Nephron progenitor cell (in vitro differentiated cells): ENCODE measurements around the gene HIPK2.

Source experiments
- DNase-seq: peaks from one replicate; pipeline ENCODE4 v3.0.0; 2021
- H3K27ac Mint-ChIP-seq: 2 replicates; pipeline ENCODE4 v1.8.0; 2021; ENCODE audit warnings: mild to moderate bottlenecking, moderate library complexity, mixed read lengths
- H3K27me3 Mint-ChIP-seq: 2 replicates; pipeline ENCODE4 v1.8.0; 2021; ENCODE audit warnings: mild to moderate bottlenecking, low read depth, mixed read lengths; ENCODE audit not compliant: poor library complexity
- H3K36me3 Mint-ChIP-seq: 2 replicates; pipeline ENCODE4 v1.8.0; 2021; ENCODE audit warnings: low read depth, mixed read lengths
- H3K4me1 Mint-ChIP-seq: 2 replicates; pipeline ENCODE4 v1.8.0; 2021; ENCODE audit warnings: mixed read lengths
- H3K4me3 Mint-ChIP-seq: 2 replicates; pipeline ENCODE4 v1.8.0; 2021; ENCODE audit warnings: mild to moderate bottlenecking, moderate library complexity, mixed read lengths
- H3K9me3 Mint-ChIP-seq: 2 replicates; pipeline ENCODE4 v1.8.0; 2021; ENCODE audit warnings: mild to moderate bottlenecking, moderate library complexity, mixed read lengths
- CTCF ChIP-seq: fragments of 200-600 bp; sonication (generic); IDR thresholded peaks from 2 replicates; pipeline ENCODE4 v1.5.0; 2021; ENCODE audit warnings: antibody characterized with exemption

Gene HIPK2

DNA sequence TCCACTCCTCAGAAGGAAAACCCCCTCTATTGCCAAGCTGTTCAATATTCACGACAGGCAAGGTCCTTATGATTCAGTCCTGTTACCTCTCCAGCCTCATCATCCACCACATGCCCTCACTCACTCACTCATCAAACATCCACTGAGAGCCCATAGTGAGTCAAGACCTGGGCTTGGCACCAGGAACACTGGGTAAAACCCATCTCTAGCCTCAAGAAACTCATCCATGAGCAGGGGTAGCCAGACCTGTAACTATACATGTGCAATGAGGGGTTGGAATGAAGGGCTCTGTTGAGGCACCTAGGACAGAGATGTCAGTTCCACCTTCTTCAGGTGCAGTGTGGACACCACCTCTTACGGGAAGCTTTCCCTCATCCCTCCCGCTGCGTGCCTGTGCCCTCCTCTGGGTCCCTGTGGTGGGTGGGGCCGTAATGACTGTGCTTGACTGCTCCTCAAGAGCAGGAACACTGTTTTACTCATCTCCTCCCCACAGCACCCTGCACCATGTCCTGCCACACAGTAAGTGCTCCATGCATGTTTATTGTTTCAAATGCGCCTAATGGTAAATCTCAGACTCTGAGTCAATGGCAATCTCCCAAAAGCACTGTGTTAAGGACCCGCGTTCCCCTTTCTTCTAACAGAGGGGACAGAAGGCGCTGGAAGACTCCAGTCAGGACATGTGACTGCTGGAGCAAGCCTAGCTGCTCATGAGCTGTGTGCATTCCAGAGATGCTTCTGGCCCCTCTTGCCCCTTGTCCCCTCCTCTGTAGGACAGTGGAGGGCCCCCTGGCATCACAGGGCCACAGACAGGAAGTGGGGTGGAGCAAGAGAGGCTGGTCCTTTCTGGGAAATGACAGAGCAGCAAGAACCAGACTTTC lies 95.4 kb downstream of the HIPK2 start:
- H3K4me3 Mint-ChIP-seq = no peak overlapping the region
- H3K27ac Mint-ChIP-seq = peak overlapping the region; percentile 55
- DNase-seq = no peak
- H3K9me3 Mint-ChIP-seq = peaks cover 48% of the 10 kb centered on the region
- H3K27me3 Mint-ChIP-seq = peaks cover 2% of the 10 kb centered on the region
- TF ChIP-seq CTCF = no peak
- H3K36me3 Mint-ChIP-seq = peaks cover 75% of the 10 kb centered on the region
- H3K4me1 Mint-ChIP-seq = peaks cover 43% of the 10 kb centered on the region

GRCh38 chr7:139681812-139682135 lies 96.0 kb downstream of the HIPK2 start:
- DNase-seq = no peak
- Mint-ChIP-seq H3K27me3 (peaks cover 2% of the 10 kb centered on the region), H3K27ac (peak overlapping the region; percentile 55), H3K4me3 (no peak overlapping the region), H3K9me3 (peaks cover 49% of the 10 kb centered on the region), H3K36me3 (peaks cover 73% of the 10 kb centered on the region), H3K4me1 (peaks cover 43% of the 10 kb centered on the region)
- no peak for TF ChIP-seq CTCF

- TF ChIP-seq CTCF = no peak
- Mint-ChIP-seq H3K27ac (peak overlapping the region; percentile 55), H3K4me1 (peaks cover 43% of the 10 kb centered on the region)
These were observed 96.4 kb downstream of the HIPK2 start for GRCh38 chr7:139681463-139681755.

DNA sequence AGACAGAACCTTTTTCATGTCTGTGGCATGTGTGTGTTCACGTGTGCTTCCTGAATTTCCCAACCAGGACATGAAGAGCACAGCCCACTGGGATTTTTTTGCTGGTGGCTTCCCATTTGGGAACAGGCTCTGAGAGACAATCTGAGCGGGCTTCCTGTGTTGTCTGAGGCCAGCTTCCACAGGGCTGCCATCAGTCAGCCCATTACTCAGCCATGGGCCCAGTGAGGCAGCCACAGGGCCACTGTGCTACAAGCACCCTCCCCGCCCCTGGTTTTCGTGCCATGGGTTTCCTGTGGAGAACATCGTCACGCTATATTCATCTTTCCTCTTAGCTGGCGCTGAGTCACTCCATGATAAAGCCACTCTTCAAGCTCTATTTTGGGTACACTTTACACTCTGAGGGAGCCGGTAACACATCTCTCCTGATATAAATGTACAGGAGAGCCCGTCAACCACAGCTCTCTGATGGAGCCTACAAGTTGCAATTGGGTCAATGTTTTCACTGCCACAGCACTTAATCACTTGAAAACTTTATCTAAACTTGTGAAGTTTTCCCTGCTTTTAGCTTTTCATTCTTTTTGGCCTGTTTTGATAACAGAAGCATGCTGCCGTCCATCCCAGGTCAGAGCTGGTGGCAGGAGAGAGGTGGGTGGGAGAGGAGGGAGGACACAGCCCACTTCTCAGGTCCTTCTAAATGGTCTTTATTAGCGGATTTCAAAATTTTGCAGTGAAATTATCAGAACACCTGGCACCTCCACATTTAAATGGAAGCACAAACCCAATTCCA lies 96.9 kb downstream of the HIPK2 start:
- Mint-ChIP-seq H3K9me3 (peaks cover 40% of the 10 kb centered on the region), H3K4me1 (peaks cover 43% of the 10 kb centered on the region), H3K27me3 (peaks cover 2% of the 10 kb centered on the region), H3K27ac (peak overlapping the region; percentile 70), H3K36me3 (peaks cover 64% of the 10 kb centered on the region), H3K4me3 (no peak overlapping the region)
- no peak for DNase-seq
- no peak for TF ChIP-seq CTCF

More at GRCh38 chr7:139681463-139681755, 96.4 kb downstream of the HIPK2 start:
- Mint-ChIP-seq H3K9me3 (peaks cover 46% of the 10 kb centered on the region), H3K36me3 (peaks cover 69% of the 10 kb centered on the region), H3K4me3 (no peak overlapping the region), H3K27me3 (peaks cover 2% of the 10 kb centered on the region)
- no peak for DNase-seq

DNA sequence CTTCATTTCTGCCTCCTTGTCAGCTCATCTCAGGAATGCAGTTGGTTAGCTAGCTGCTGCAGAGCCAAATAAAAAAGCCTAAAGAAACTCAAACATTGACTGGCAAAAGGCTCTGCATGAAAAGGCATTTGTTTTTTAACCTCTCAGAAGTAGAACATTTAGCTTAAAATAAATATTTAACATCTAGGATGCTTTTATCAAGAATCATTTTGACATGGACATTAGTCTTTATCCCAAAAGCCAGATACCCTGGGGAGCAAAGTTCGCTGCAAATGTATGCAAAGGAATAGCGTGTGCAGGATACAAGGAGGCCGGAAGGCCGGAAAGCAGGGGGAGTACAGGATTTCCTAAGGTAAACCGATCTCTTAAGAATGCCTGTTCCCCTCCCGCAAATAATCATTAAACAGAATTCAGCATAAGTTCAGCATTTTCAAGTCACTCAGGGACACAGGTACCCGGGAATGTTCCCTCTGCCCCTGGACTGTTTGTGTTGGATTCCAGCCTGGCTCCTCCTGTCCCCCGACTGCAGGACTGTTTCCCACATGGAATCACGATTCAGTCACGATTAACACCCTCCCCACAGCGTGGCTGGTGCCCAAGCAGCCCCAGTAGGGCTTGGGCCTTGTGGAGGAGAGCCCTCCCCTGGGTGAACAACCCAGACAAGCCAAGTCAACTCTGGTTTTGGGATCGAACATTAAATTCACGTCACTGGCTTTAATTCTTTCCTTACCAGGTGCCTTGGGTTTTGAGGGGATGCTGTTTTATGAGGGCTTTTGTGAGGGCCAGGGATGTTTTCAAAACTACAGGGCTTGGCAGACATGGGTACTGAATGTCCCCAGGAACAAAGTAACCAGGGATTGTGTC lies 97.8 kb downstream of the HIPK2 start:
- DNase-seq = no peak
- peaks cover 31% of the 10 kb centered on the region for H3K9me3 Mint-ChIP-seq
- H3K27ac Mint-ChIP-seq = peak overlapping the region; percentile 70
- no peak overlapping the region for H3K4me3 Mint-ChIP-seq
- H3K27me3 Mint-ChIP-seq = peaks cover 2% of the 10 kb centered on the region
- H3K36me3 Mint-ChIP-seq = peaks cover 58% of the 10 kb centered on the region
- TF ChIP-seq CTCF = no peak
- peaks cover 43% of the 10 kb centered on the region for H3K4me1 Mint-ChIP-seq
